HepG2 (cell line): Measurements from ENCODE around the gene RPS6KB2. TPM values are rescaled to one million over a fixed set of nuclear protein-coding genes. Genes with fewer than 3 reads are reported as not detected.

Source experiments
- ARID4A ChIP-seq: sonication (generic); formaldehyde crosslinking; IDR thresholded peaks from 2 replicates; pipeline ENCODE4 v1.5.0; 2020; ENCODE audit warnings: mild to moderate bottlenecking, missing genetic modification reagents, borderline replicate concordance
- GLI4 ChIP-seq: sonication (generic); formaldehyde crosslinking; IDR thresholded peaks from 2 replicates; pipeline ENCODE4 v1.5.1; 2020; ENCODE audit warnings: missing genetic modification reagents, mild to moderate bottlenecking, moderate library complexity, borderline replicate concordance
- HDAC2 ChIP-seq: sonication (generic); formaldehyde crosslinking; IDR thresholded peaks from 2 replicates; pipeline ENCODE4 v1.4.0; 2020; ENCODE audit warnings: missing genetic modification reagents
- HIVEP1 ChIP-seq: sonication (generic); formaldehyde crosslinking; IDR thresholded peaks from 2 replicates; pipeline ENCODE4 v1.4.0; 2020; ENCODE audit warnings: mild to moderate bottlenecking, missing genetic modification reagents
- KDM6A ChIP-seq: IDR thresholded peaks from 2 replicates; pipeline ENCODE4 v1.6.1; 2016; ENCODE audit warnings: low read depth
- KLF6 ChIP-seq: IDR thresholded peaks from 2 replicates; pipeline ENCODE4 v1.8.0; 2016; ENCODE audit warnings: missing biosample characterization, missing genetic modification reagents
- LCORL ChIP-seq, 2 experiments: fragments of 450-650 bp in 1 of 2; sonication (generic) in 1 of 2; formaldehyde crosslinking in 1 of 2; IDR thresholded peaks; 2 replicates each; pipeline versions ENCODE4 v1.5.0 to v1.6.1; 2017 to 2020; ENCODE audit warnings: antibody characterized with exemption in 1 of 2, missing genetic modification reagents in 1 of 2
- NFYC ChIP-seq: IDR thresholded peaks from 2 replicates; pipeline ENCODE4 v1.6.1; 2016; ENCODE audit warnings: missing genetic modification reagents, missing compliant biosample characterization
- POGZ ChIP-seq: sonication (generic); formaldehyde crosslinking; IDR thresholded peaks from 2 replicates; pipeline ENCODE4 v1.4.0; 2020; ENCODE audit warnings: mild to moderate bottlenecking, missing genetic modification reagents
- TCF7 ChIP-seq: sonication (generic); IDR thresholded peaks from 2 replicates; pipeline ENCODE4 v1.6.1; 2016; ENCODE audit warnings: antibody characterized with exemption, low read depth
- ZC3H4 ChIP-seq: sonication (generic); formaldehyde crosslinking; IDR thresholded peaks from 2 replicates; pipeline ENCODE4 v1.4.0; 2020; ENCODE audit warnings: missing genetic modification reagents, borderline replicate concordance
- ZFP37 ChIP-seq: sonication (generic); formaldehyde crosslinking; IDR thresholded peaks from 2 replicates; pipeline ENCODE4 v1.4.0; 2020; ENCODE audit warnings: missing genetic modification reagents, borderline replicate concordance
- ZNF317 ChIP-seq: sonication (generic); formaldehyde crosslinking; IDR thresholded peaks from 2 replicates; pipeline ENCODE4 v1.5.0; 2020; ENCODE audit warnings: mild to moderate bottlenecking, missing genetic modification reagents
- ZNF512 ChIP-seq: sonication (generic); formaldehyde crosslinking; IDR thresholded peaks from 2 replicates; pipeline ENCODE4 v1.4.0; 2020; ENCODE audit warnings: mild to moderate bottlenecking, missing genetic modification reagents
- ZNF547 ChIP-seq: sonication (generic); formaldehyde crosslinking; IDR thresholded peaks from 2 replicates; pipeline ENCODE4 v1.5.1; 2020; ENCODE audit warnings: mild to moderate bottlenecking, missing genetic modification reagents
- ZNF616 ChIP-seq: sonication (generic); formaldehyde crosslinking; IDR thresholded peaks from 2 replicates; pipeline ENCODE4 v1.5.0; 2020; ENCODE audit warnings: low read depth, mild to moderate bottlenecking, missing genetic modification reagents
- polyA plus RNA-seq, 8 experiments: library from polyadenylated mRNA; depleted of rRNA in 3 of 8; stranded (reverse) in 7 of 8; unstranded in 1 of 8; fragments of >200 nt; fragmentation: Illumina TruSeq in 4 of 8; extraction: Trizol in 4 of 8; gene quantifications; 2 replicates each; pipeline versions ENCODE4 v1.2.1 to v1.2.3, GENCODE V29; 2011 to 2016; ENCODE audit warnings: low read depth in 4 of 8, missing spikeins in 1 of 8, mixed read lengths in 1 of 8; ENCODE audit not compliant: insufficient read depth in 1 of 8
- total RNA-seq, 5 experiments: library from RNA; depleted of rRNA; stranded (reverse); fragments of >200 nt; fragmentation: Illumina TruSeq; extraction: Trizol; gene quantifications; 2 replicates each; pipeline ENCODE4 v1.2.3, GENCODE V29; 2016; ENCODE audit warnings: low read depth in 1 of 5
- TF ChIP-seq, protein P1 (sequence below): sonication (generic); formaldehyde crosslinking; IDR thresholded peaks from 2 replicates; pipeline ENCODE4 v1.5.1; 2020; ENCODE audit warnings: missing genetic modification reagents, mild to moderate bottlenecking, borderline replicate concordance
- TF ChIP-seq, protein P2 (sequence below): sonication (generic); formaldehyde crosslinking; IDR thresholded peaks from 2 replicates; pipeline ENCODE4 v1.9.0; 2021; ENCODE audit warnings: missing genetic modification reagents, mild to moderate bottlenecking, borderline replicate concordance

The RPS6KB2 gene
- total and polyA plus RNA-seq, 2 of the 13 experiments (the other 11 are each of a cell fraction or from before 2014, with no cell fraction given) = 52.9 to 54.8 TPM

DNA sequence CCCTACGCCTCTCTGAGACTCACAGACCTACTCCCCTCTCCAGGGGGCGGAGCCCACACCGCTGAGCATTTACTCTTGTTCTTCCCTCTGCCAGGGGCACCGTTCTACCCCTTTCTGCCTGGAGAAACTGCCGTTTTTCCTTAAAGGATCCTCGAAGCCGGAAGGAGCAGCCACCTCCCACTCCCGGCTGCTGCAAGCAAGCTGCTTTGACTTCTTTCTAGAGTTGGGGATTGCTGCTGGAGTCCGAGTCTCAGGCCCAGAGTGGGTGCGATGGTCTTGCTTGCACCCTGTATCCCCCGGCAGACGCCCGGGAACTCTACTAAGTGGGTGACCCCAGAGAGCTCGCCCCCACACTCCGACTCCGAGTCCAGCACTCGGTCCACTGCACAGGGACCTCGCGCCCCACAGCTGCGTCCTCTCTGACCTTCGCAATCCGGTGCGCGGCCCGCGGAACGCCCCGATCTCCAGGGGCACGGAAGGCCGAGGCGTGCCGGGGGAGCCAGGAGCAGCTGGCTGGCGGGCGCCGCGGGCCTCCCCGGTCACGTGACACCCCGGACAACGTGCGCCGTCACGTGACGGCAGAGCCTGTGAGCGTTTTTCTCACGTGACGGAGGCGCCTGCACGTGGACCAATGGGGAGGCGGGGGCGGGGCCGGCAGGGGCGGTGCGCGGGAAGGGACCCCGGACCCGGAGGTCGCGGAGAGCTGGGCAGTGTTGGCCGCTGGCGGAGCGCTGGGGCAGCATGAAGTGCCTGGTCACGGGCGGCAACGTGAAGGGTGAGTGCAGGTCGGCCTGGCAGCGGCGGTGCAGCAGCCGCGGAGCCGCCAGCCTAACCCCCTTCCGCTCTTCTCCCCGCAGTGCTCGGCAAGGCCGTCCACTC lies 36.8 kb upstream of the RPS6KB2 start, which contains the start of gene RAD9A (continued):
- TF ChIP-seq, protein P1, sequence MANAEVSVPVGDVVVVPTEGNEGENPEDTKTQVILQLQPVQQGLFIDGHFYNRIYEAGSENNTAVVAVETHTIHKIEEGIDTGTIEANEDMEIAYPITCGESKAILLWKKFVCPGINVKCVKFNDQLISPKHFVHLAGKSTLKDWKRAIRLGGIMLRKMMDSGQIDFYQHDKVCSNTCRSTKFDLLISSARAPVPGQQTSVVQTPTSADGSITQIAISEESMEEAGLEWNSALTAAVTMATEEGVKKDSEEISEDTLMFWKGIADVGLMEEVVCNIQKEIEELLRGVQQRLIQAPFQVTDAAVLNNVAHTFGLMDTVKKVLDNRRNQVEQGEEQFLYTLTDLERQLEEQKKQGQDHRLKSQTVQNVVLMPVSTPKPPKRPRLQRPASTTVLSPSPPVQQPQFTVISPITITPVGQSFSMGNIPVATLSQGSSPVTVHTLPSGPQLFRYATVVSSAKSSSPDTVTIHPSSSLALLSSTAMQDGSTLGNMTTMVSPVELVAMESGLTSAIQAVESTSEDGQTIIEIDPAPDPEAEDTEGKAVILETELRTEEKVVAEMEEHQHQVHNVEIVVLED (CRISPR knock-in tag) = peak; percentile 94
- peak; percentile 84 for TF ChIP-seq ZNF317 (CRISPR knock-in tag)
- TF ChIP-seq LCORL (IDR thresholded peaks at IDR 0.05) = peak; percentile 32; the same call in 1 of the 2 replicates
- 0 out of 2 replicates have a peak, but pooled peaks have one; percentile 17 for TF ChIP-seq LCORL (CRISPR knock-in tag; IDR thresholded peaks at IDR 0.05)
- TF ChIP-seq ZNF616 = peak; percentile 71; the same call in 1 of the 2 replicates
- peak; percentile 75 for TF ChIP-seq ZNF547 (CRISPR knock-in tag)
- peak; percentile 84; the same call in 1 of the 2 replicates for TF ChIP-seq GLI4 (CRISPR knock-in tag)
- 0 out of 2 replicates have a peak, but pooled peaks have one; percentile 15 for TF ChIP-seq TCF7
- no peak for TF ChIP-seq ZC3H4
- peak; percentile 97 for TF ChIP-seq ARID4A (CRISPR knock-in tag)
- no peak for TF ChIP-seq ZNF512 (CRISPR knock-in tag)
- no peak for TF ChIP-seq ZFP37
- peak; percentile 90 for TF ChIP-seq HDAC2 (CRISPR knock-in tag)
- TF ChIP-seq POGZ (CRISPR knock-in tag) = peak; percentile 86; the same call in 1 of the 2 replicates
- TF ChIP-seq NFYC (CRISPR knock-in tag) = peak; percentile 91
- peak; percentile 19; the same call in 1 of the 2 replicates for TF ChIP-seq KDM6A (CRISPR knock-in tag)
- TF ChIP-seq, protein P2, sequence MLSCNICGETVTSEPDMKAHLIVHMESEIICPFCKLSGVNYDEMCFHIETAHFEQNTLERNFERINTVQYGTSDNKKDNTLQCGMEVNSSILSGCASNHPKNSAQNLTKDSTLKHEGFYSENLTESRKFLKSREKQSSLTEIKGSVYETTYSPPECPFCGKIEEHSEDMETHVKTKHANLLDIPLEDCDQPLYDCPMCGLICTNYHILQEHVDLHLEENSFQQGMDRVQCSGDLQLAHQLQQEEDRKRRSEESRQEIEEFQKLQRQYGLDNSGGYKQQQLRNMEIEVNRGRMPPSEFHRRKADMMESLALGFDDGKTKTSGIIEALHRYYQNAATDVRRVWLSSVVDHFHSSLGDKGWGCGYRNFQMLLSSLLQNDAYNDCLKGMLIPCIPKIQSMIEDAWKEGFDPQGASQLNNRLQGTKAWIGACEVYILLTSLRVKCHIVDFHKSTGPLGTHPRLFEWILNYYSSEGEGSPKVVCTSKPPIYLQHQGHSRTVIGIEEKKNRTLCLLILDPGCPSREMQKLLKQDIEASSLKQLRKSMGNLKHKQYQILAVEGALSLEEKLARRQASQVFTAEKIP = no peak
- peak; percentile 76; the same call in 1 of the 2 replicates for TF ChIP-seq KLF6 (CRISPR knock-in tag)
- TF ChIP-seq HIVEP1 = peak; percentile 97
